Activated naive CD8-positive, alpha-beta T cell treated with anti-CD3 and anti-CD28 coated beads, Interleukin-2, amount 50 U/mL, for 24 hours (primary cell): ENCODE results near the gene SLC39A8.

Source experiments
- ATAC-seq: fragments of 150-1000 bp; cut with Tn5 transposase; one replicate; pipeline ENCODE4 v1.10.0; 2021
- DNase-seq: peaks from one replicate; pipeline ENCODE4 v3.0.0; 2021
- H3K27ac Mint-ChIP-seq: one replicate; pipeline ENCODE4 v1.8.0; 2021; ENCODE audit warnings: mild to moderate bottlenecking, mixed read lengths
- H3K27me3 Mint-ChIP-seq: one replicate; pipeline ENCODE4 v1.8.0; 2021; ENCODE audit warnings: mixed read lengths
- H3K36me3 Mint-ChIP-seq: one replicate; pipeline ENCODE4 v1.8.0; 2021; ENCODE audit warnings: low read depth, mixed read lengths
- H3K4me1 Mint-ChIP-seq: one replicate; pipeline ENCODE4 v1.8.0; 2021; ENCODE audit warnings: mixed read lengths
- H3K4me3 Mint-ChIP-seq: one replicate; pipeline ENCODE4 v1.8.0; 2021; ENCODE audit warnings: mild to moderate bottlenecking, moderate library complexity, mixed read lengths
- H3K9me3 Mint-ChIP-seq: one replicate; pipeline ENCODE4 v1.8.0; 2021; ENCODE audit warnings: mixed read lengths

SLC39A8 gene

GRCh38 chr4:102216666-102217065 is 128.6 kb downstream of the SLC39A8 start:
- ATAC-seq = no peak
- H3K27me3 Mint-ChIP-seq = peaks cover 7% of the 10 kb centered on the region
- no peak overlapping the region for H3K27ac Mint-ChIP-seq
- no peak overlapping the region for H3K4me3 Mint-ChIP-seq
- H3K9me3 Mint-ChIP-seq = no peaks in the 10 kb centered on the region
- no peaks in the 10 kb centered on the region for H3K36me3 Mint-ChIP-seq
- no peak for DNase-seq
- H3K4me1 Mint-ChIP-seq = no peaks in the 10 kb centered on the region

DNA sequence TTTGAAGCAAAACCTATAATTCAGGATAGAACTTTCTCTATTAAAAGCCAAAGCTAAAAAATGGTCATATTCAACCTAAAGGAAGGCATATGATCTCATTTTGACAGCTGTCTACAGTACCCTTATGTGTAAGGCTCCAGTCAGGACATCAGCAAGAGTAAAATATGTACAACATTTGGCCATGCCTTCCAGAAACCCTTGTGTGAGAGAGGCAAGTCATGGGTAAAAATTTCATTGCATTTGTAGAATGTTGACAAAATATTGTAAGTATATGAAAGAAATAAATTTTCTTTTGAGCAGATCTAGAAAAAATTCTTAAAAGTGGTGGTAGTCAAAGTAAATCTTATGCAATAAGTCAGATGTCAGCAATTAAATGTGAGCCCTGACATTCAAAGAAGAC is 132.3 kb downstream of the SLC39A8 start:
- DNase-seq = no peak

More for the DNA sequence above, 132.3 kb downstream of the SLC39A8 start:
- no peak overlapping the region for H3K27ac Mint-ChIP-seq
- H3K4me3 Mint-ChIP-seq = no peak overlapping the region
- H3K36me3 Mint-ChIP-seq = no peaks in the 10 kb centered on the region
- H3K27me3 Mint-ChIP-seq = peaks cover 7% of the 10 kb centered on the region
- H3K4me1 Mint-ChIP-seq = no peaks in the 10 kb centered on the region
- ATAC-seq = no peak
- H3K9me3 Mint-ChIP-seq = no peaks in the 10 kb centered on the region
